ENCODE data around the gene LIG1.

LIG1 gene

GRCh38 chr19:48183356-48183755 lies 13.2 kb upstream of the LIG1 start:
- no peak for DNase-seq (ENCODE audit: low read depth, low spot score)

GRCh38 chr19:48182434-48182833 lies 12.3 kb upstream of the LIG1 start:
- no peak overlapping the region for H3K27ac ChIP-seq
- DNase-seq (ENCODE audit: low read depth, low spot score) = no peak

More at GRCh38 chr19:48183356-48183755, 13.2 kb upstream of the LIG1 start:
- H3K27ac ChIP-seq = no peak overlapping the region

GRCh38 chr19:48181505-48181904 lies 11.4 kb upstream of the LIG1 start:
- DNase-seq (ENCODE audit: low read depth, low spot score) = no peak
- H3K27ac ChIP-seq = no peak overlapping the region

- no peak for DNase-seq (ENCODE audit: low read depth, low spot score)
- H3K27ac ChIP-seq = no peak overlapping the region
These were observed 6.1 kb upstream of the LIG1 start for GRCh38 chr19:48176226-48176625.

GRCh38 chr19:48175578-48175977 lies 5.4 kb upstream of the LIG1 start:
- no peak overlapping the region for H3K27ac ChIP-seq
- DNase-seq (ENCODE audit: low read depth, low spot score) = no peak

GRCh38 chr19:48174445-48175030 lies 4.4 kb upstream of the LIG1 start:
- no peak overlapping the region for H3K27ac ChIP-seq
- DNase-seq (ENCODE audit: low read depth, low spot score) = no peak

- no peak for DNase-seq (ENCODE audit: low read depth, low spot score)
- H3K27ac ChIP-seq = no peak overlapping the region
These were observed 1.6 kb upstream of the LIG1 start for GRCh38 chr19:48171710-48172109.

- peak overlapping the region; percentile 81 for H3K27ac ChIP-seq
- no peak for DNase-seq (ENCODE audit: low read depth, low spot score)
These were observed 738 bp upstream of the LIG1 start for GRCh38 chr19:48170817-48171347.

GRCh38 chr19:48169578-48169938 lies 586 bp downstream of the LIG1 start:
- H3K27ac ChIP-seq = peak overlapping the region; percentile 81
- no peak for DNase-seq (ENCODE audit: low read depth, low spot score)

GRCh38 chr19:48168689-48169088 lies 1.5 kb downstream of the LIG1 start:
- no peak for DNase-seq (ENCODE audit: low read depth, low spot score)
- H3K27ac ChIP-seq = no peak overlapping the region

GRCh38 chr19:48158210-48158790 lies 11.8 kb downstream of the LIG1 start:
- no peak overlapping the region for H3K27ac ChIP-seq
- no peak for DNase-seq (ENCODE audit: low read depth, low spot score)

GRCh38 chr19:48154003-48154402 lies 16.1 kb downstream of the LIG1 start:
- no peak overlapping the region for H3K27ac ChIP-seq
- no peak for DNase-seq (ENCODE audit: low read depth, low spot score)

GRCh38 chr19:48152551-48152950 lies 17.6 kb downstream of the LIG1 start:
- no peak overlapping the region for H3K27ac ChIP-seq
- no peak for DNase-seq (ENCODE audit: low read depth, low spot score)

GRCh38 chr19:48149430-48149829 lies 20.7 kb downstream of the LIG1 start:
- DNase-seq (ENCODE audit: low read depth, low spot score) = no peak
- H3K27ac ChIP-seq = no peak overlapping the region

- no peak for DNase-seq (ENCODE audit: low read depth, low spot score)
- no peak overlapping the region for H3K27ac ChIP-seq
These were observed 21.6 kb downstream of the LIG1 start for GRCh38 chr19:48148576-48148975.

GRCh38 chr19:48147597-48148175 lies 22.5 kb downstream of the LIG1 start:
- DNase-seq (ENCODE audit: low read depth, low spot score) = no peak

GRCh38 chr19:48139053-48139452 lies 31.1 kb downstream of the LIG1 start:
- DNase-seq (ENCODE audit: low read depth, low spot score) = no peak
- H3K27ac ChIP-seq = no peak overlapping the region

More at GRCh38 chr19:48147597-48148175, 22.5 kb downstream of the LIG1 start:
- H3K27ac ChIP-seq = no peak overlapping the region

- H3K27ac ChIP-seq = no peak overlapping the region
- DNase-seq (ENCODE audit: low read depth, low spot score) = no peak
These were observed 32.7 kb downstream of the LIG1 start for GRCh38 chr19:48137411-48137810.

- H3K27ac ChIP-seq = no peak overlapping the region
- DNase-seq (ENCODE audit: low read depth, low spot score) = no peak
These were observed 33.6 kb downstream of the LIG1 start for GRCh38 chr19:48136547-48136946.

GRCh38 chr19:48135411-48135810 lies 34.7 kb downstream of the LIG1 start:
- DNase-seq (ENCODE audit: low read depth, low spot score) = no peak
- no peak overlapping the region for H3K27ac ChIP-seq

GRCh38 chr19:48133094-48133493 lies 37.0 kb downstream of the LIG1 start:
- no peak overlapping the region for H3K27ac ChIP-seq

GRCh38 chr19:48127561-48127960 lies 42.6 kb downstream of the LIG1 start:
- no peak overlapping the region for H3K27ac ChIP-seq

More at GRCh38 chr19:48133094-48133493, 37.0 kb downstream of the LIG1 start:
- no peak for DNase-seq (ENCODE audit: low read depth, low spot score)

More at GRCh38 chr19:48127561-48127960, 42.6 kb downstream of the LIG1 start:
- DNase-seq (ENCODE audit: low read depth, low spot score) = no peak
